Aorta (tissue), 5 donors: ENCODE measurements around the gene SLC38A4. TPM values are rescaled to one million over a fixed set of nuclear protein-coding genes. Genes with fewer than 3 reads are reported as not detected.
"Not testable (repeated sequence)": the region's sequence is repeated elsewhere in the genome, so short reads cannot be mapped to it uniquely, and the experiment has no call there.

Source experiments
- ATAC-seq: fragments of 200-7000 bp; cut with Tn5 transposase; one replicate; pipeline ENCODE4 v1.9.1; 2022; ENCODE audit warnings: moderate library complexity; ENCODE audit not compliant: low FRiP score
- DNase-seq, 2 donors: peaks; one replicate each; pipeline ENCODE4 v3.0.0-alpha.2; 2020
- H3K27ac ChIP-seq, 2 donors: one replicate each; pipeline ENCODE4 v1.5.1; 2013; ENCODE audit warnings: low read length in 2 of 2, mild to moderate bottlenecking in 2 of 2, moderate library complexity in 2 of 2, control low read depth in 1 of 2, inconsistent platforms in 1 of 2, low read depth in 1 of 2
- H3K27me3 ChIP-seq, 2 donors: one replicate each; pipeline ENCODE4 v1.6.1; 2013; ENCODE audit warnings: control low read depth in 1 of 2, low read length in 1 of 2, mild to moderate bottlenecking in 1 of 2, moderate library complexity in 1 of 2; ENCODE audit not compliant: insufficient read depth in 2 of 2, control insufficient read depth in 1 of 2
- H3K36me3 ChIP-seq, 2 donors: one replicate each; pipeline ENCODE4 v1.6.1; 2013; ENCODE audit warnings: control low read depth in 1 of 2, low read length in 1 of 2, mild to moderate bottlenecking in 1 of 2; ENCODE audit not compliant: insufficient read depth in 2 of 2, control insufficient read depth in 1 of 2
- H3K4me1 ChIP-seq, 2 donors: one replicate each; pipeline ENCODE4 v1.6.1; 2013; ENCODE audit warnings: low read length in 2 of 2, control low read depth in 1 of 2, mild to moderate bottlenecking in 1 of 2, moderate library complexity in 1 of 2; ENCODE audit not compliant: insufficient read depth in 2 of 2, control insufficient read depth in 1 of 2
- H3K4me3 ChIP-seq, 2 donors: one replicate each; pipeline ENCODE4 v1.5.1; 2013; ENCODE audit warnings: low read length in 2 of 2, control low read depth in 1 of 2, mild to moderate bottlenecking in 1 of 2
- H3K9me3 ChIP-seq: one replicate; pipeline ENCODE4 v1.6.1; 2013; ENCODE audit warnings: mild to moderate bottlenecking, low read length; ENCODE audit not compliant: control insufficient read depth
- WGBS, 2 donors: extraction: QIAGEN DNeasy Blood & Tissue Kit; methylation state at CpG; one replicate each; pipeline ENCODE4 v1.1.7; 2013; 5-methylcytosine and 5-hydroxymethylcytosine counted together
- intact Hi-C, 2 donors: fragments of 100-400 bp; cut with DNase I; formaldehyde crosslinking; loops; one replicate each; pipeline versions ENCODE4 v1.14.2 to v1.15.0; 2022
- polyA plus RNA-seq, 2 donors: library from polyadenylated mRNA; stranded (reverse); fragments of 200-250 nt; gene quantifications; one replicate each; pipeline ENCODE4 v1.2.3, GENCODE V29; 2013
- total RNA-seq, 2 donors: library from RNA; stranded (reverse); fragmentation: NEBNext Ultra II Directional; extraction: Animal tissue kit (Norgen Biotek cat#: 25700); gene quantifications; one replicate each; pipeline ENCODE4 v1.2.1, GENCODE V29; 2021
- donor health status: healthy with polysubstance abuse.
- donor health status: Bipolar disorder and iron deficiency.
- donor health status: DM: no; HTN: no; CAD: no.
- donor health status: DM: no; HTN: no; CAD: no.
- donor health status: DM: yes; HTN: yes; CAD: no.

The SLC38A4 gene
- total and polyA plus RNA-seq, 4 donors, result 0.03 to 0.65 (median 0.12) TPM; not detected in 1

- H3K4me3 ChIP-seq, result no peak overlapping the region
- intact Hi-C loops, result no loop called here
- 61% methylated on average over 1 of the region's 1 CpG; no CpG with 5 or more reads in 1 of the 2 donors for WGBS, 2 donors
- DNase-seq (no peak), ATAC-seq (no peak)
- H3K4me1 ChIP-seq, result no peaks in the 10 kb centered on the region
- no peaks in the 10 kb centered on the region for H3K36me3 ChIP-seq
- no peak overlapping the region for H3K27ac ChIP-seq
- no peaks in the 10 kb centered on the region for H3K27me3 ChIP-seq
- no peaks in the 10 kb centered on the region for H3K9me3 ChIP-seq
These were observed 74.6 kb downstream of the SLC38A4 start for GRCh38 chr12:46751173-46751572.

GRCh38 chr12:46749322-46749721 lies 76.5 kb downstream of the SLC38A4 start:
- Histone ChIP-seq H3K4me1 (no peaks in the 10 kb centered on the region), H3K27me3 (no peaks in the 10 kb centered on the region), H3K9me3 (no peaks in the 10 kb centered on the region), H3K36me3 (no peaks in the 10 kb centered on the region), H3K4me3 (no peak overlapping the region), H3K27ac (no peak overlapping the region)
- ATAC-seq (no peak), DNase-seq (no peak)
- intact Hi-C loops, result no loop called here
- 91 to 94% methylated on average over 4 of the region's 4 CpGs for WGBS, 2 donors

- Histone ChIP-seq H3K27me3 (no peaks in the 10 kb centered on the region), H3K9me3 (no peaks in the 10 kb centered on the region), H3K4me1 (no peaks in the 10 kb centered on the region), H3K4me3 (no peak overlapping the region), H3K36me3 (no peaks in the 10 kb centered on the region), H3K27ac (no peak overlapping the region)
- ATAC-seq (no peak), DNase-seq (no peak)
- intact Hi-C loops, result no loop called here
- 73 to 82% methylated on average over 3 of the region's 3 CpGs for WGBS, 2 donors
These were observed 81.5 kb downstream of the SLC38A4 start for GRCh38 chr12:46744283-46744682.

- no peaks in the 10 kb centered on the region for H3K36me3 ChIP-seq
- H3K9me3 ChIP-seq, result no peaks in the 10 kb centered on the region
- H3K4me1 ChIP-seq, result no peaks in the 10 kb centered on the region
- no peaks in the 10 kb centered on the region for H3K27me3 ChIP-seq
- DNase-seq, result no peak
- no peak for ATAC-seq
- intact Hi-C loops, result no loop called here
- no peak overlapping the region for H3K4me3 ChIP-seq
- no peak overlapping the region for H3K27ac ChIP-seq
These were observed 82.3 kb downstream of the SLC38A4 start for GRCh38 chr12:46743456-46743855.

- H3K9me3 ChIP-seq, H3K27me3 ChIP-seq, ATAC-seq, intact Hi-C loops, H3K36me3 ChIP-seq, H3K4me3 ChIP-seq, DNase-seq, H3K27ac ChIP-seq, H3K4me1 ChIP-seq: not testable (repeated sequence)
- 92 to 97% methylated on average over 1 of the region's 1 CpG for WGBS, 2 donors
These were observed 83.5 kb downstream of the SLC38A4 start for GRCh38 chr12:46742271-46742670.

- H3K27me3 ChIP-seq, result no peaks in the 10 kb centered on the region
- no peaks in the 10 kb centered on the region for H3K9me3 ChIP-seq
- H3K4me1 ChIP-seq, result peaks cover 0 to 2% of the 10 kb centered on the region in 2 donors
- H3K27ac ChIP-seq, result no peak overlapping the region
- DNase-seq (no peak), ATAC-seq (no peak)
- H3K4me3 ChIP-seq, result no peak overlapping the region
- intact Hi-C loops, result no loop called here
- no peaks in the 10 kb centered on the region for H3K36me3 ChIP-seq
- 86 to 93% methylated on average over 2 of the region's 2 CpGs for WGBS, 2 donors
These were observed 100.5 kb downstream of the SLC38A4 start for GRCh38 chr12:46725332-46725731.

GRCh38 chr12:46723629-46724419 lies 102.0 kb downstream of the SLC38A4 start:
- Histone ChIP-seq H3K27me3 (no peaks in the 10 kb centered on the region), H3K4me1 (peaks cover 0 to 2% of the 10 kb centered on the region in 2 donors), H3K9me3 (no peaks in the 10 kb centered on the region), H3K4me3 (no peak overlapping the region), H3K36me3 (no peaks in the 10 kb centered on the region), H3K27ac (no peak overlapping the region)
- WGBS, 2 donors, result 13 to 18% methylated on average over 3 of the region's 3 CpGs
- DNase-seq, result no peak
- no peak for ATAC-seq
- intact Hi-C loops, result no loop called here

GRCh38 chr12:46722394-46723185 lies 103.2 kb downstream of the SLC38A4 start:
- Histone ChIP-seq H3K4me3 (no peak overlapping the region), H3K36me3 (no peaks in the 10 kb centered on the region), H3K27ac (no peak overlapping the region), H3K9me3 (no peaks in the 10 kb centered on the region), H3K4me1 (peaks cover 0 to 2% of the 10 kb centered on the region in 2 donors), H3K27me3 (no peaks in the 10 kb centered on the region)
- intact Hi-C loops, result no loop called here
- no peak for DNase-seq
- no peak for ATAC-seq
- WGBS, 2 donors, result 72 to 84% methylated on average over 3 of the region's 3 CpGs

GRCh38 chr12:46718495-46718894 lies 107.3 kb downstream of the SLC38A4 start:
- Histone ChIP-seq H3K36me3 (no peaks in the 10 kb centered on the region), H3K4me3 (no peak overlapping the region), H3K9me3 (no peaks in the 10 kb centered on the region), H3K27me3 (no peaks in the 10 kb centered on the region), H3K27ac (no peak overlapping the region), H3K4me1 (peaks cover 0 to under 1% of the 10 kb centered on the region in 2 donors)
- no peak for DNase-seq
- intact Hi-C loops, result no loop called here
- 76% methylated on average over 3 of the region's 3 CpGs for WGBS, 2 donors
- ATAC-seq, result no peak
